IPS-15b (cell line): ENCODE results near the gene CDH18.

ENCODE experiments used
- H3K27me3 ChIP-seq: one replicate; pipeline ENCODE4 v1.6.1; 2013; ENCODE audit warnings: low read length; ENCODE audit not compliant: control insufficient read depth, insufficient read depth
- H3K36me3 ChIP-seq: one replicate; pipeline ENCODE4 v1.6.1; 2013; ENCODE audit warnings: low read length; ENCODE audit not compliant: control insufficient read depth, insufficient read depth
- H3K4me1 ChIP-seq: one replicate; pipeline ENCODE4 v1.6.1; 2013; ENCODE audit warnings: mild to moderate bottlenecking, low read length; ENCODE audit not compliant: control insufficient read depth, insufficient read depth
- H3K4me3 ChIP-seq: one replicate; pipeline ENCODE4 v1.5.1; 2013; ENCODE audit warnings: low read depth, low read length
- H3K9ac ChIP-seq: one replicate; pipeline ENCODE4 v1.6.1; 2013; ENCODE audit warnings: low read depth, mild to moderate bottlenecking, low read length
- H3K9me3 ChIP-seq: one replicate; pipeline ENCODE4 v1.6.1; 2013; ENCODE audit warnings: mild to moderate bottlenecking, low read length; ENCODE audit not compliant: control insufficient read depth, insufficient read depth

Gene CDH18

GRCh38 chr5:19988457-19988856, 457 bp upstream of the CDH18 start:
- H3K9ac ChIP-seq: no peak overlapping the region
- no peaks in the 10 kb centered on the region for H3K36me3 ChIP-seq
- peaks cover 31% of the 10 kb centered on the region for H3K27me3 ChIP-seq
- no peaks in the 10 kb centered on the region for H3K9me3 ChIP-seq
- H3K4me1 ChIP-seq: no peaks in the 10 kb centered on the region
- H3K4me3 ChIP-seq: peak overlapping the region; percentile 40

- no peak overlapping the region for H3K9ac ChIP-seq
- no peak overlapping the region for H3K4me3 ChIP-seq
- no peaks in the 10 kb centered on the region for H3K4me1 ChIP-seq
- H3K36me3 ChIP-seq: no peaks in the 10 kb centered on the region
- peaks cover 31% of the 10 kb centered on the region for H3K27me3 ChIP-seq
- H3K9me3 ChIP-seq: no peaks in the 10 kb centered on the region
These were observed 1.2 kb downstream of the CDH18 start for GRCh38 chr5:19986806-19987205.

DNA sequence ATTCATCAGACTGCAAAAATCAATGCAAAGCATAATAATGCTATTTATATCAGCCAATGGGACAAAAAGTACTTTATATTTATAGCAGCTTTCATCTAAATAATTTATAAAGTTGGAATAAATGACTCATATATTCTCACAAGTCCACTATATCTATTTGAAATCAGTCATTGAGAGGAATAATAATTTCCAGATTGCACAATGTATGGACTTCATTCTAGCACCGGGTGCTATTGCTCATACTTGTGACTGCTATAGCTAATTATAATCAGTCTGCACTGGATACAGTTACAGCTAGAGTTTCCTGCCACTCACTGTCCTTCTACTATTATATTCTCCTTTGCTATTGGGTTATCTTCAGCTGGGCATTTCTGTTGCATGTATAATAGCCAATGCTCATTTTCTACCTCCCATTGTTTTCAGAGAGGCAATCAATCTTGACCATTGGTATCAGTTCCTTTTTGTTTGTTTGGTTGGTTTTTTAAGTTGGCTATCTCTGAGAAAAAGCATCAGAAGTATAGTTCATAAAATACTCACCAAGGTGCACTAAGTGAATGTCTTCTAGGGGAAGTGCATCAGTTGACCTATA, 1.9 kb downstream of the CDH18 start:
- Histone ChIP-seq H3K9me3 (no peaks in the 10 kb centered on the region), H3K4me3 (no peak overlapping the region), H3K36me3 (no peaks in the 10 kb centered on the region), H3K4me1 (no peaks in the 10 kb centered on the region), H3K27me3 (peaks cover 31% of the 10 kb centered on the region), H3K9ac (no peak overlapping the region)

DNA sequence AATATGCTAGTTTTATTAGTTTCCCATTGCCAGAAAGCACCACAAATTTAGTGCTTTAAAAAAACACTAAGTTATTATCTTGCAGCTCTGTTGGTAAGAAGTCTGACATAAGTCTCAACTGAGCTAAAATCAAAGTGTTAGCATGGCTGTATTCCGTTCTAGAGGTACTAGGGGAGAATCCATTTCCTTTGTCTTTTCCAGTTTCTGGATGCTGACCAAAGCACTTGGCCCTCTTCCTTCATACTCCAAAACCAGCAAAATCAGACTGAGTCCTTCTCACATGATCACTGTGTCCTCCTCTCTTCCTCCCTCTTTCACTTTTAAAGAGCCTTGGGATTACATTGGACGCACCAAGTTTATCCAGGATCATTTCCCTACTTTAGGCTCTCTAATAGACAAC, 9.5 kb downstream of the CDH18 start:
- Histone ChIP-seq H3K27me3 (no peaks in the 10 kb centered on the region), H3K9ac (no peak overlapping the region), H3K4me1 (no peaks in the 10 kb centered on the region), H3K36me3 (no peaks in the 10 kb centered on the region), H3K4me3 (no peak overlapping the region), H3K9me3 (no peaks in the 10 kb centered on the region)

- Histone ChIP-seq H3K36me3 (no peaks in the 10 kb centered on the region), H3K27me3 (no peaks in the 10 kb centered on the region), H3K4me1 (no peaks in the 10 kb centered on the region), H3K9me3 (no peaks in the 10 kb centered on the region), H3K4me3 (no peak overlapping the region), H3K9ac (no peak overlapping the region)
These were observed 10.9 kb downstream of the CDH18 start for GRCh38 chr5:19977099-19977498.

DNA sequence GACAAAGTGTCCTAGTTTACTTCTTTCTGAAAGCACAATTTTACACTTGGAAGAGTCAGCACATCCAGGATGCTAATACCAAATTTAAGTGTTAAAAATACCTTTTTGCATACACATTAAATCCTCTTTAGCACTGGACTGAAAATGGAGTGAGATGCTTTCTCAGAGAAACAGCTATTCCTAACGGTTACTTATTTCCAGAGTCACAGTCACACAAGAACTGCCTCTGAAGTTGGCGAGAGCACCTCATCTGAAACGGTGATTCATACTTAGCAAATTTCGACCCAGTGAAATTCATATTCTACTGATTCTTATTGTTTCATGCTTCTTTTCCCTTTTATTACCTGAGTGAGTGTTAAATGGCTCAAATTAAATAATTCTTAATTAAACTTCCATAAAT, 12.2 kb downstream of the CDH18 start:
- Histone ChIP-seq H3K4me3 (no peak overlapping the region), H3K9me3 (no peaks in the 10 kb centered on the region), H3K27me3 (no peaks in the 10 kb centered on the region), H3K36me3 (no peaks in the 10 kb centered on the region), H3K9ac (no peak overlapping the region), H3K4me1 (no peaks in the 10 kb centered on the region)

GRCh38 chr5:19960451-19960850, 27.5 kb downstream of the CDH18 start:
- no peaks in the 10 kb centered on the region for H3K36me3 ChIP-seq
- H3K4me1 ChIP-seq: no peaks in the 10 kb centered on the region
- no peaks in the 10 kb centered on the region for H3K27me3 ChIP-seq
- H3K9me3 ChIP-seq: no peaks in the 10 kb centered on the region
- H3K4me3 ChIP-seq: no peak overlapping the region
- no peak overlapping the region for H3K9ac ChIP-seq

DNA sequence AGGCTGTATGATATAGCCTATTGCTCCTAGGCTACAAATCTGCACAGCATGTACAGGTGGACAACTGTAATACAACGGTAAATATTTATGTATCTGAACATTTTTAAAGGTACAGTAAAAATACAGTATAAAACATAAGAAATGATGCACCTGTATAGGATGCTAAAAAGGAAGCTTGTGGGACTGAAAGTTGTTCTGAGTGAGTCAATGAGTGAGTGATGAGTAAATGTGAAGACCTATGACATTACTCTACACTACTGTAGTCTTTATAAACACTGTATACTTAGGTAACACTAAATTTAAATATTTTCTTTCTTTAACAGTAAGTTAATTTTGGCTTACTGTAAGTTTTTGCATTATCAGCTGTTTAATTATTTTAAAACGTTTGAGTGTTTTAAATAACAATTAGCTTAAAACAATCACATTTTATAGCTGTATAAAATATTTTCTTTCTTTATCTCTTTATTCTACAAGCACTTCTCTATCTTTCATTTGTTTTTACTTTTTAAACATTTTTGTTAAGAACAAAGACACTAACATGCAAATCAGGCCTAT, 28.1 kb downstream of the CDH18 start:
- Histone ChIP-seq H3K4me3 (no peak overlapping the region), H3K4me1 (no peaks in the 10 kb centered on the region), H3K36me3 (no peaks in the 10 kb centered on the region), H3K27me3 (no peaks in the 10 kb centered on the region), H3K9me3 (no peaks in the 10 kb centered on the region), H3K9ac (no peak overlapping the region)

GRCh38 chr5:19950897-19951296, 37.1 kb downstream of the CDH18 start:
- Histone ChIP-seq H3K36me3 (no peaks in the 10 kb centered on the region), H3K9ac (no peak overlapping the region), H3K4me1 (no peaks in the 10 kb centered on the region), H3K9me3 (no peaks in the 10 kb centered on the region), H3K4me3 (no peak overlapping the region), H3K27me3 (no peaks in the 10 kb centered on the region)

DNA sequence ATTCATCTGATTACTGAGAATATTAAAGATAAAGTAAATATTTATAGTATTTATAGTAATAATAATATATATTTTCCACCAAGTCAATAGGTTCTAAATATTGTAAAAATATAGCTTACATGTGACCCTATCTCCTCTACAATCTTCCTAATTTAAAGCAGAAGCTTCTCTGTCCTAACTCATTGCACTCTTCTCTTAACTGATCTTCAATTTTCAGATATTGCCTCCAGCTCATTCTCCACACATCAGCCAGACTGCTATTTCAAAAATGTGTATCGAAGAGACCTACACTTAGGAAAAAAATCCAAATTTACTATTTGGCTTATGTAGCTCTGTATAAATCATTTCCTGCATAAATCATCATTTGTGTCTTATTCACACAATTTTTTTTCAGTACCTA, 47.8 kb downstream of the CDH18 start:
- Histone ChIP-seq H3K4me3 (no peak overlapping the region), H3K9ac (no peak overlapping the region)

DNA sequence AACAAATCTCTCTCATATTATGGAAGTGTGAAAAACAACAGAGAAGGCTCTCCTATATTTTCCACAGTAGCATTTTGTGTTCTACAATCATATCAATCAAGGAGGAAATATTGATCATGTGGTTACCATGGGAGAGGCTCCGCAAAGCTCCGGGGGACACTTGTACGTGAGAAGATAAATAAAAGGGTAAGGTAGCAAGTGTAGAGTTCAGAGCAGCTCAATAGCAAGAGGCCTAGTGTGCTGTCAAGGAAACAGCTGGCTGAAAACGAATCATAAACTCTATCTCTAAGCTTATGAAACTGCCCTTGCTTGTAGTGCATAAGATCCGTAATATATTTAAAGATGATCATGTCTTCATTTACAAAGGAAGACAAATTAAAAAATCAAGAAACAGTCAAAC, 57.5 kb downstream of the CDH18 start:
- Histone ChIP-seq H3K9ac (no peak overlapping the region), H3K9me3 (no peaks in the 10 kb centered on the region), H3K4me3 (no peak overlapping the region), H3K4me1 (peaks cover 23% of the 10 kb centered on the region), H3K27me3 (no peaks in the 10 kb centered on the region), H3K36me3 (no peaks in the 10 kb centered on the region)

More for the DNA sequence above, 47.8 kb downstream of the CDH18 start:
- Histone ChIP-seq H3K4me1 (no peaks in the 10 kb centered on the region), H3K36me3 (no peaks in the 10 kb centered on the region), H3K9me3 (no peaks in the 10 kb centered on the region), H3K27me3 (no peaks in the 10 kb centered on the region)

- H3K4me1 ChIP-seq: peaks cover 23% of the 10 kb centered on the region
- no peaks in the 10 kb centered on the region for H3K36me3 ChIP-seq
- no peak overlapping the region for H3K9ac ChIP-seq
- H3K9me3 ChIP-seq: no peaks in the 10 kb centered on the region
- H3K27me3 ChIP-seq: no peaks in the 10 kb centered on the region
- H3K4me3 ChIP-seq: no peak overlapping the region
These were observed 59.2 kb downstream of the CDH18 start for GRCh38 chr5:19928562-19929421.
